ENCODE data around the gene ADARB2.

DNA sequence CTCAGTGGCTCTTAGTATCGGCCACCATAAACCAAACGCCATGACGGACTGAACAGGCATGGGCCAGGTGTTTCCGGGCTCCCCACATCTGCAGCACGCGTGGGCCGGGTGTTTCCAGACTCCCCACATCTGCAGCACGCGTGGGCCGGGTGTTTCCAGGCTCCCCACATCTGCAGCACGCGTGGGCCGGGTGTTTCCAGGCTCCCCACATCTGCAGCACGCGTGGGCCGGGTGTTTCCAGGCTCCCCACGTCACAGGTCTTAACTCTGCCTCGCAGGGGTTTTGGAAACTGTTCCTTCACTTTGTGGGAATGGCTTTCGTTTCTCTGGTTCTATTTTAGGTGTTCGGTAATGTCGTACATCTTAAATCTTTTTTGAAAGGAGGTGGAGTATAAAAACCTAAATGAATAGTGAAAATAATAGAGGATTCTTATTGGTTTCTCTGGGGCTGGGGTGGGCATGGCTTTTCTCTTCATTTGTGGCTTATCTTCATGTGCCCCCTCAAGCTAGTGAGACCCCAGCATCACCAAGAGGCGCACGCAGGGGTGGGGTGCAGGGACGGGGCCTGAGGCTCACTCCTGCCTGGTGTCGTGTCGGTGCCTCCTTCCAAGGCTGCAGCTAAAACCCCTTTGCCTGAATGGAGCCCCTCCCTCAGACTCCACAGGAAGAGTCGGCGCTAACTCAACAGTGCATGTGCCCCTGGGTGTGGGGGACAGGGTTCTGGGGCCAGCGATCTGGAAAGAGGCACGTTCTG lies 554.9 kb downstream of the ADARB2 start:
- TF ChIP-seq POLR2AphosphoS5 (IDR thresholded peaks at IDR 0.05; ENCODE audit: low read depth, low read length) (no peak), TAF1 (IDR thresholded peaks at IDR 0.05; ENCODE audit: borderline replicate concordance, insufficient read depth, low read length) (no peak)
- TF ChIP-seq, protein P1, sequence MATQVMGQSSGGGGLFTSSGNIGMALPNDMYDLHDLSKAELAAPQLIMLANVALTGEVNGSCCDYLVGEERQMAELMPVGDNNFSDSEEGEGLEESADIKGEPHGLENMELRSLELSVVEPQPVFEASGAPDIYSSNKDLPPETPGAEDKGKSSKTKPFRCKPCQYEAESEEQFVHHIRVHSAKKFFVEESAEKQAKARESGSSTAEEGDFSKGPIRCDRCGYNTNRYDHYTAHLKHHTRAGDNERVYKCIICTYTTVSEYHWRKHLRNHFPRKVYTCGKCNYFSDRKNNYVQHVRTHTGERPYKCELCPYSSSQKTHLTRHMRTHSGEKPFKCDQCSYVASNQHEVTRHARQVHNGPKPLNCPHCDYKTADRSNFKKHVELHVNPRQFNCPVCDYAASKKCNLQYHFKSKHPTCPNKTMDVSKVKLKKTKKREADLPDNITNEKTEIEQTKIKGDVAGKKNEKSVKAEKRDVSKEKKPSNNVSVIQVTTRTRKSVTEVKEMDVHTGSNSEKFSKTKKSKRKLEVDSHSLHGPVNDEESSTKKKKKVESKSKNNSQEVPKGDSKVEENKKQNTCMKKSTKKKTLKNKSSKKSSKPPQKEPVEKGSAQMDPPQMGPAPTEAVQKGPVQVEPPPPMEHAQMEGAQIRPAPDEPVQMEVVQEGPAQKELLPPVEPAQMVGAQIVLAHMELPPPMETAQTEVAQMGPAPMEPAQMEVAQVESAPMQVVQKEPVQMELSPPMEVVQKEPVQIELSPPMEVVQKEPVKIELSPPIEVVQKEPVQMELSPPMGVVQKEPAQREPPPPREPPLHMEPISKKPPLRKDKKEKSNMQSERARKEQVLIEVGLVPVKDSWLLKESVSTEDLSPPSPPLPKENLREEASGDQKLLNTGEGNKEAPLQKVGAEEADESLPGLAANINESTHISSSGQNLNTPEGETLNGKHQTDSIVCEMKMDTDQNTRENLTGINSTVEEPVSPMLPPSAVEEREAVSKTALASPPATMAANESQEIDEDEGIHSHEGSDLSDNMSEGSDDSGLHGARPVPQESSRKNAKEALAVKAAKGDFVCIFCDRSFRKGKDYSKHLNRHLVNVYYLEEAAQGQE (IDR thresholded peaks at IDR 0.05; ENCODE audit: insufficient read depth in 1 of 2, low read depth in 2 of 2, low read length in 2 of 2), result no peak
